K562 (cell line): Measurements from ENCODE around the gene BFSP1. TPM values are rescaled to one million over a fixed set of nuclear protein-coding genes. Genes with fewer than 3 reads are reported as not detected.

Experiments used
- ATAC-seq: fragments of 200-7000 bp; cut with Tn5 transposase; 3 replicates; pipeline ENCODE4 v1.9.1; 2020; ENCODE audit warnings: moderate library complexity
- BruUV-seq: library from RNA; stranded (reverse); fragments of 400-500 nt; replicated peaks from 2 replicates; lab custom pipeline; 2021; lab: Mats Ljungman, UMichigan
- CTCF ChIA-PET: fragments of 300-600 bp; formaldehyde crosslinking; extraction: SDS; loops from one replicate; lab custom pipeline; 2021; ENCODE audit warnings: low intra/inter-chr PET ratio; lab: Yijun Ruan, JAX
- POLR2A ChIA-PET: fragments of 300-600, 350-650 bp; sonication (Branson Sonifier 250); formaldehyde crosslinking; extraction: SDS; loops from one replicate; lab custom pipeline; 2021; ENCODE audit warnings: antibody characterized with exemption, inconsistent platforms; lab: Yijun Ruan, JAX
- DNase-seq, 4 experiments: peaks; one replicate each; pipeline versions ENCODE4 v3.0.0 to v3.0.0-alpha.2; 2011 to 2018; ENCODE audit warnings: low spot score in 3 of 4, mixed read lengths in 3 of 4; ENCODE audit errors: extremely low read depth in 1 of 4
- FAIRE-seq: peaks from 2 replicates; lab custom pipeline; 2011; peaks lifted over from hg19 to GRCh38; lab: Jason Lieb, UNC
- H2AFZ ChIP-seq: 2 replicates; pipeline ENCODE4 v1.6.0; 2011; ENCODE audit warnings: low read depth, low read length, control low read depth, inconsistent platforms
- H3K27ac ChIP-seq: fragments of 200-600 bp; 3 replicates; pipeline ENCODE4 v1.8.0; 2011; ENCODE audit warnings: low read depth, mild to moderate bottlenecking, control low read depth, inconsistent platforms, low read length, moderate library complexity, mixed read lengths; ENCODE audit errors: extremely low read depth
- H3K27me3 ChIP-seq, 2 experiments: fragments of 300-600 bp in 1 of 2; 2 replicates in 1 of 2; 3 replicates in 1 of 2; pipeline versions ENCODE4 v1.6.0 to v1.8.0; 2011; ENCODE audit warnings: inconsistent platforms in 2 of 2, low read length in 2 of 2, mild to moderate bottlenecking in 1 of 2, mixed read lengths in 1 of 2, moderate library complexity in 1 of 2; ENCODE audit not compliant: control insufficient read depth in 2 of 2, insufficient read depth in 2 of 2
- H3K36me3 ChIP-seq: fragments of 300-600 bp; 3 replicates; pipeline ENCODE4 v1.8.0; 2011; ENCODE audit warnings: mild to moderate bottlenecking, low read length, inconsistent platforms; ENCODE audit not compliant: control insufficient read depth, insufficient read depth
- H3K4me1 ChIP-seq, 2 experiments: fragments of 200-600 bp in 1 of 2; replicated peaks in 1 of 2; 2 replicates in 1 of 2; 3 replicates in 1 of 2; pipeline versions ENCODE4 v1.5.1 to v1.8.0; 2011; ENCODE audit warnings: inconsistent platforms in 2 of 2, low read length in 2 of 2, mild to moderate bottlenecking in 1 of 2, mixed read lengths in 1 of 2, moderate library complexity in 1 of 2; ENCODE audit not compliant: control insufficient read depth in 2 of 2, insufficient read depth in 2 of 2
- H3K4me2 ChIP-seq: 2 replicates; pipeline ENCODE4 v1.6.1; 2011; ENCODE audit warnings: low read length, control low read depth, inconsistent platforms, mixed read lengths; ENCODE audit not compliant: insufficient read depth
- H3K4me3 ChIP-seq: fragments of 200-600 bp; sonication (generic), shearing (Covaris generic); 2 replicates; pipeline ENCODE4 v1.5.1; 2016; ENCODE audit warnings: control low read depth, inconsistent platforms
- H3K79me2 ChIP-seq: fragments of 200-600 bp; 3 replicates; pipeline ENCODE4 v1.8.0; 2011; ENCODE audit warnings: low read length, inconsistent platforms; ENCODE audit not compliant: control insufficient read depth, insufficient read depth
- H3K9ac ChIP-seq, 2 experiments: 2 replicates each; pipeline versions ENCODE4 v1.6.0 to v1.6.1; 2011; ENCODE audit warnings: low read depth in 2 of 2, low read length in 2 of 2, control low read depth in 1 of 2, inconsistent platforms in 1 of 2, mild to moderate bottlenecking in 1 of 2, mixed read lengths in 1 of 2; ENCODE audit not compliant: insufficient read depth in 1 of 2
- H3K9me1 ChIP-seq: one replicate; pipeline ENCODE4 v1.6.0; 2011; ENCODE audit warnings: inconsistent platforms, mild to moderate bottlenecking, low read length, moderate library complexity; ENCODE audit not compliant: control insufficient read depth, insufficient read depth
- H3K9me3 ChIP-seq: replicated peaks from 2 replicates; pipeline ENCODE4 v1.5.1; 2011; ENCODE audit warnings: low read depth, low read length, inconsistent platforms; ENCODE audit not compliant: control insufficient read depth, insufficient read depth
- H4K20me1 ChIP-seq: replicated peaks from 2 replicates; pipeline ENCODE4 v1.6.1; 2011; ENCODE audit warnings: low read length, inconsistent platforms, mixed read lengths; ENCODE audit not compliant: control insufficient read depth, insufficient read depth
- ADNP ChIP-seq: fragments of 200-800 bp; sonication (Bioruptor generic); IDR thresholded peaks from 2 replicates; pipeline ENCODE4 v1.6.1; 2016; ENCODE audit warnings: missing genetic modification characterization, missing compliant biosample characterization
- ATF3 ChIP-seq, 2 experiments: fragments of 450-650 bp in 1 of 2; sonication (generic) in 1 of 2; formaldehyde crosslinking in 1 of 2; IDR thresholded peaks in 1 of 2; conservative IDR thresholded peaks in 1 of 2; 2 replicates each; pipeline versions ENCODE4 v1.6.1 to v1.8.1; 2016 to 2023; ENCODE audit warnings: mild to moderate bottlenecking in 2 of 2, moderate library complexity in 2 of 2, inconsistent platforms in 1 of 2, missing genetic modification reagents in 1 of 2
- C11orf30 ChIP-seq: fragments of 450-650 bp; IDR thresholded peaks from 2 replicates; pipeline ENCODE4 v1.6.1; 2016; ENCODE audit warnings: low read depth, mild to moderate bottlenecking
- ETV5 ChIP-seq: sonication (generic); formaldehyde crosslinking; IDR thresholded peaks from 2 replicates; pipeline ENCODE4 v1.4.0; 2020; ENCODE audit warnings: low read depth, mild to moderate bottlenecking, missing genetic modification reagents
- HIVEP1 ChIP-seq: fragments of 250-450 bp; sonication (Bioruptor Pico); IDR thresholded peaks from 2 replicates; pipeline ENCODE4 v1.4.0; 2020; ENCODE audit warnings: mild to moderate bottlenecking
- KDM2B ChIP-seq: fragments of 250-450 bp; sonication (Bioruptor Pico); IDR thresholded peaks from 2 replicates; pipeline ENCODE4 v1.8.0; 2021; ENCODE audit warnings: mild to moderate bottlenecking, moderate library complexity
- MECOM ChIP-seq: fragments of 250-450 bp; sonication (Bioruptor Pico); IDR thresholded peaks from 2 replicates; pipeline ENCODE4 v1.8.0; 2022; ENCODE audit warnings: inconsistent platforms
- MIER1 ChIP-seq: fragments of 450-650 bp; IDR thresholded peaks from 2 replicates; pipeline ENCODE4 v1.6.1; 2016; ENCODE audit warnings: antibody characterized with exemption, mild to moderate bottlenecking, low read depth
- MYBL2 ChIP-seq, 2 experiments: fragments of 450-650 bp in 1 of 2; sonication (generic) in 1 of 2; formaldehyde crosslinking in 1 of 2; IDR thresholded peaks; 2 replicates each; pipeline versions ENCODE4 v1.6.1 to v1.8.1; 2017 to 2022; ENCODE audit warnings: borderline replicate concordance in 1 of 2, inconsistent platforms in 1 of 2, low read depth in 1 of 2, mild to moderate bottlenecking in 1 of 2, missing genetic modification reagents in 1 of 2, moderate library complexity in 1 of 2
- NFE2 ChIP-seq: IDR thresholded peaks from 2 replicates; pipeline ENCODE4 v1.6.1; 2014; ENCODE audit warnings: antibody characterized with exemption, low read depth
- PHF21A ChIP-seq: fragments of 450-650 bp; IDR thresholded peaks from 2 replicates; pipeline ENCODE4 v1.6.1; 2017; ENCODE audit warnings: low read depth, borderline replicate concordance
- POLR2H ChIP-seq: IDR thresholded peaks from 2 replicates; pipeline ENCODE4 v1.6.1; 2016; ENCODE audit warnings: missing genetic modification characterization, low read depth, mild to moderate bottlenecking, control low read depth, missing compliant biosample characterization, moderate library complexity
- PYGO2 ChIP-seq: fragments of 450-650 bp; IDR thresholded peaks from 2 replicates; pipeline ENCODE4 v1.6.1; 2016; ENCODE audit warnings: mild to moderate bottlenecking, missing genetic modification characterization, moderate library complexity, missing compliant biosample characterization
- SNIP1 ChIP-seq: fragments of 450-650 bp; IDR thresholded peaks from 2 replicates; pipeline ENCODE4 v1.7.1; 2017; ENCODE audit warnings: low read depth, mild to moderate bottlenecking
- TBL1XR1 ChIP-seq, 2 experiments: IDR thresholded peaks; 2 replicates each; pipeline ENCODE4 v1.6.1; 2012; ENCODE audit warnings: improper control_type of control experiment in 2 of 2, low read length in 2 of 2, mild to moderate bottlenecking in 1 of 2
- XRCC3 ChIP-seq: fragments of 450-650 bp; IDR thresholded peaks from 2 replicates; pipeline ENCODE4 v1.6.1; 2017; ENCODE audit warnings: mild to moderate bottlenecking, moderate library complexity
- ZNF57 ChIP-seq: fragments of 450-650 bp; formaldehyde crosslinking; IDR thresholded peaks from 2 replicates; pipeline ENCODE4 v1.4.0; 2020; ENCODE audit warnings: mild to moderate bottlenecking, moderate library complexity
- ZNF740 ChIP-seq, 3 experiments: fragments of 200-800 bp in 1 of 3; sonication (Bioruptor generic) in 1 of 3; sonication (generic) in 1 of 3; formaldehyde crosslinking in 1 of 3; IDR thresholded peaks; 2 replicates each; pipeline versions ENCODE4 v1.6.1 to v1.8.0; 2016 to 2022; ENCODE audit warnings: mild to moderate bottlenecking in 2 of 3, missing compliant biosample characterization in 2 of 3, missing genetic modification characterization in 2 of 3, missing genetic modification reagents in 1 of 3
- ZNF76 ChIP-seq: fragments of 250-450 bp; sonication (Bioruptor Pico); IDR thresholded peaks from 2 replicates; pipeline ENCODE4 v1.4.0; 2020; ENCODE audit warnings: mild to moderate bottlenecking, moderate library complexity, borderline replicate concordance
- WGBS: fragments of 100-300 bp; shearing (Covaris generic); methylation state at CpG from one replicate; pipeline ENCODE4 v1.1.6; 2016; ENCODE audit warnings: low coverage, mixed read lengths; ENCODE audit not compliant: insufficient coverage; ENCODE audit errors: missing lambda C conversion rate; 5-methylcytosine and 5-hydroxymethylcytosine counted together
- in situ Hi-C: fragments of 300-500 bp; cut with MboI; formaldehyde crosslinking; loops from 4 replicates; pipeline ENCODE4 v1.15.0; 2018; ENCODE audit warnings: inconsistent platforms, mixed read lengths
- intact Hi-C: fragments of 100-400 bp; cut with micrococcal nuclease; formaldehyde crosslinking; loops from 2 replicates; pipeline ENCODE4 v1.14.2; 2022
- polyA plus RNA-seq, 8 experiments: library from polyadenylated mRNA; depleted of rRNA in 4 of 8; stranded (reverse) in 5 of 8; unstranded in 3 of 8; fragments of >200 nt; fragmentation: Nextera tagmentation in 2 of 8; fragmentation: Illumina TruSeq in 1 of 8; extraction: Ambion mirVana in 2 of 8; extraction: Trizol in 1 of 8; gene quantifications; 2 replicates each; pipeline versions ENCODE4 v1.2.1 to v1.2.3, GENCODE V29; 2011 to 2014; ENCODE audit warnings: inconsistent platforms in 1 of 8, missing spikeins in 1 of 8
- total RNA-seq, 7 experiments: library from RNA; depleted of rRNA in 6 of 7; stranded (reverse); fragments of >200 nt in 6 of 7; fragmentation: Illumina TruSeq in 2 of 7; extraction: Trizol in 2 of 7; gene quantifications; 2 replicates each; pipeline versions ENCODE4 v1.2.1 to v1.2.3, GENCODE V29; 2011 to 2021; ENCODE audit warnings: low replicate concordance in 1 of 7

BFSP1 gene
- total and polyA plus RNA-seq, 9 of the 15 experiments (the other 6 are each of a cell fraction or from before 2014, with no cell fraction given), result 0.09 to 0.86 (median 0.40) TPM

DNA sequence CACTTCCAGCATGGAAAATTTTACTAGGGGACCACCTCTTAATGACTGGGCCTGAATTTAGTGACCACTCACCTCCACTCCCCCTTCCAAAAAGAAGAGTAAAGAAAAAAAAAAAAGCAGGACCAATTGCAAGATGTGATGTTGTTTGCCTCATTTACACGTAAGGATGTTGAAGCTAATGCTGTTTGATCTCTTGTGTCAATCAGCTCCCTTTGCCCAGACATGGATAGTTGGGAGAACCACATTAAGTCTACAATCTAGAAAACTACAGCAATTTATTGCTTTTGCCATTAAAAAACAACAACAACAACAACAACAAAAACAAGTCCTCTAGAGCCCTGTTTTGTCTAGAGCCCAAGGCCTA, 27.7 kb upstream of the BFSP1 start (continued):
- TF ChIP-seq ZNF740 (CRISPR knock-in tag; IDR thresholded peaks at IDR 0.05) (no peak), ZNF740 (tag; IDR thresholded peaks at IDR 0.05) (no peak), MYBL2 (IDR thresholded peaks at IDR 0.05; ENCODE audit: low read depth) (no peak), MYBL2 (CRISPR knock-in tag; IDR thresholded peaks at IDR 0.05; ENCODE audit: borderline replicate concordance) (no peak), ZNF57 (no peak), SNIP1 (no peak)
- TF ChIP-seq, all 486 proteins: peak for 5

GRCh38 chr20:17558154-17558940, 27.2 kb upstream of the BFSP1 start:
- H3K27me3 ChIP-seq, result no peaks in the 10 kb centered on the region
- H3K27ac ChIP-seq, result peak overlapping the region; percentile 76
- ChIA-PET POLR2A (no interaction called here), CTCF (no interaction called here)
- H4K20me1 ChIP-seq, result no peaks in the 10 kb centered on the region
- peak; percentile 30 to 65 (median 44) for DNase-seq
- H3K79me2 ChIP-seq, result no peaks in the 10 kb centered on the region
- intact Hi-C loops (no loop called here), in situ Hi-C loops (no loop called here)
- no peaks in the 10 kb centered on the region for H3K36me3 ChIP-seq
- H3K9ac ChIP-seq, result peak overlapping the region in 1 of 2 experiments; percentile 41; a peak in 3 of 4 replicates
- FAIRE-seq, result peak; percentile 77
- H3K4me3 ChIP-seq, result peak overlapping the region; percentile 19; the same call in 1 of the 2 replicates
- H3K9me3 ChIP-seq, result no peaks in the 10 kb centered on the region
- TSS peak; percentile 79 for BruUV-seq
- H3K4me1 ChIP-seq, result peaks cover 6 to 31% of the 10 kb centered on the region in 2 experiments; a peak in 3 of 5 replicates
- peak overlapping the region; percentile 60 for H3K4me2 ChIP-seq
- H3K9me1 ChIP-seq, result no peaks in the 10 kb centered on the region
- peak; percentile 86 for ATAC-seq
- peak overlapping the region; percentile 86 for H2AFZ ChIP-seq
- 19% methylated on average over 6 of the region's 7 CpGs for WGBS
- no peak for TF ChIP-seq PHF21A
- no peak for TF ChIP-seq HIVEP1 (CRISPR knock-in tag)
- no peak for TF ChIP-seq C11orf30
- no peak for TF ChIP-seq ADNP (tag)
- no peak for TF ChIP-seq KDM2B
- no peak for TF ChIP-seq MIER1
- no peak for TF ChIP-seq MECOM (CRISPR knock-in tag)
- TF ChIP-seq ZNF76 (CRISPR knock-in tag), result no peak
- no peak for TF ChIP-seq TBL1XR1 (IDR thresholded peaks at IDR 0.05; ENCODE audit: low read length in 2 of 2)
- no peak for TF ChIP-seq XRCC3
- peak; percentile 64 for TF ChIP-seq ATF3 (IDR thresholded peaks at IDR 0.05)
- no peak for TF ChIP-seq ATF3 (CRISPR knock-in tag; conservative IDR thresholded peaks at IDR 0.05)
- no peak for TF ChIP-seq NFE2
- TF ChIP-seq POLR2H, result no peak
- TF ChIP-seq PYGO2 (tag), result no peak
- peak; percentile 78 for TF ChIP-seq ETV5 (CRISPR knock-in tag)
